COLO829 (cell line): ENCODE results near the gene TAGLN.
"Not testable (repeated sequence)": the region's sequence is repeated elsewhere in the genome, so short reads cannot be mapped to it uniquely, and the experiment has no call there.

ENCODE experiments used
- DNase-seq: peaks from one replicate; pipeline ENCODE4 v3.0.0; 2012; ENCODE audit warnings: low spot score

The TAGLN gene

GRCh38 chr11:117180661-117181585 is 18.2 kb upstream of the TAGLN start:
- no peak for DNase-seq

GRCh38 chr11:117181586-117182550 is 17.3 kb upstream of the TAGLN start:
- DNase-seq: no peak

- no peak for DNase-seq
Measured at GRCh38 chr11:117182551-117182935, 16.6 kb upstream of the TAGLN start.

GRCh38 chr11:117183178-117183577 is 16.0 kb upstream of the TAGLN start:
- not testable (repeated sequence) for DNase-seq

GRCh38 chr11:117183724-117184349 is 15.3 kb upstream of the TAGLN start:
- DNase-seq: no peak

GRCh38 chr11:117185736-117186430 is 13.3 kb upstream of the TAGLN start:
- DNase-seq: no peak

- DNase-seq: no peak
Measured at GRCh38 chr11:117186431-117186761, 12.8 kb upstream of the TAGLN start.

GRCh38 chr11:117187007-117187406 is 12.2 kb upstream of the TAGLN start:
- DNase-seq: peak; percentile 75

GRCh38 chr11:117187428-117187798 is 11.8 kb upstream of the TAGLN start:
- no peak for DNase-seq

- DNase-seq: no peak
Measured at GRCh38 chr11:117187799-117188481, 11.2 kb upstream of the TAGLN start.

GRCh38 chr11:117188620-117189081 is 10.5 kb upstream of the TAGLN start:
- DNase-seq: no peak

GRCh38 chr11:117189191-117189940 is 9.8 kb upstream of the TAGLN start:
- DNase-seq: no peak

- no peak for DNase-seq
Measured at GRCh38 chr11:117189941-117190544, 9.1 kb upstream of the TAGLN start.

GRCh38 chr11:117191680-117192400 is 7.3 kb upstream of the TAGLN start:
- DNase-seq: no peak

- DNase-seq: no peak
Measured at GRCh38 chr11:117192401-117192875, 6.7 kb upstream of the TAGLN start.

GRCh38 chr11:117193130-117194020 is 5.8 kb upstream of the TAGLN start:
- DNase-seq: no peak

- no peak for DNase-seq
Measured at GRCh38 chr11:117194267-117194666, 4.9 kb upstream of the TAGLN start.

- DNase-seq: no peak
Measured at GRCh38 chr11:117195258-117195657, 3.9 kb upstream of the TAGLN start.
